Measurements from ENCODE around the gene FAM13A. TPM values are rescaled to one million over a fixed set of nuclear protein-coding genes. Genes with fewer than 3 reads are reported as not detected.

Gene FAM13A
- total and polyA plus RNA-seq, 2 of the 13 experiments (the other 11 are each of a cell fraction or from before 2014, with no cell fraction given): 1.2 to 36.2 TPM

DNA sequence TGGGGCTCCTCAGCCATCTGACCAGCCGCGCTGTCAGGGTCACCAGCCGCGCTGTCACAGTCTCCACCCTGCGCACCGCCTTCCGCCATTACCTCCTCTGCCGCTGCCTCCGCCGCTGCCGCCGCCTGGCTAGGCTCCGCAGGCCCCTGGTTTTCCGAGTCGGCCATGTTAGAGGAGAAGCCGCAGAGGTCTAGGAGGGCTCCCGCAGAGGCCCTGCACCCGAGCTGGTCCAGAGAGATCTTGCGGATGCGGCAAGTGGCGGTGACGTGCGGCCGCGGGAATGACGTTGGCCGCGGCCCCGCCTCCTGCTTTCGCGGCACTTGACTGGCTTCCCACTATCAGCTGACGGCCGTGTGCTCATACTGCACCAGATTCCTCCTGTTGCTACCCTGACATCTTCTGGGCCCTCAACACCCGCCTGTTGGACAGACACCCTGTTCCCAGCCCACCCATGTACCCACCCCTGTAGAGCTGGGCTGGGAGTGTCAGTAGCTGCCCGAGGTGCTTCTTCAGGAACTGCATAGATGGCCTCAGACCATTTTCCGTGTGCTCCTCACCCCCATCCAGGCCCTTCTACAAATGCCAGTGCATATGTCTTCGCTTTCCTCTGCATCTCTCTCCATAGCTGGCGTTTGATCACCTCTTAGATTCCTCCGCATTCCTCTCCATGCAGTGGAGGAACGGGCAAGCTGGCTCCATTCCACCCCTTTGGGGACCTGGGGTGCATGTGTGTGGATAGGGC, 359.2 kb downstream of the FAM13A start, which contains the start of gene NAP1L5 (continued):
- TF ChIP-seq ZHX2 (IDR thresholded peaks at IDR 0.05; ENCODE audit: low read depth) (peak; percentile 44; the same call in 1 of the 2 replicates), ZHX2 (CRISPR knock-in tag; IDR thresholded peaks at IDR 0.05; ENCODE audit: borderline replicate concordance) (no peak), ZNF772 (CRISPR knock-in tag; IDR thresholded peaks at IDR 0.05) (no peak), ZNF646 (CRISPR knock-in tag; IDR thresholded peaks at IDR 0.05) (no peak), FIP1L1 (IDR thresholded peaks at IDR 0.05; ENCODE audit: borderline replicate concordance, insufficient read depth, low read depth, low read length) (no peak), ZNF672 (CRISPR knock-in tag; IDR thresholded peaks at IDR 0.05) (no peak)
- TF ChIP-seq, protein P1, sequence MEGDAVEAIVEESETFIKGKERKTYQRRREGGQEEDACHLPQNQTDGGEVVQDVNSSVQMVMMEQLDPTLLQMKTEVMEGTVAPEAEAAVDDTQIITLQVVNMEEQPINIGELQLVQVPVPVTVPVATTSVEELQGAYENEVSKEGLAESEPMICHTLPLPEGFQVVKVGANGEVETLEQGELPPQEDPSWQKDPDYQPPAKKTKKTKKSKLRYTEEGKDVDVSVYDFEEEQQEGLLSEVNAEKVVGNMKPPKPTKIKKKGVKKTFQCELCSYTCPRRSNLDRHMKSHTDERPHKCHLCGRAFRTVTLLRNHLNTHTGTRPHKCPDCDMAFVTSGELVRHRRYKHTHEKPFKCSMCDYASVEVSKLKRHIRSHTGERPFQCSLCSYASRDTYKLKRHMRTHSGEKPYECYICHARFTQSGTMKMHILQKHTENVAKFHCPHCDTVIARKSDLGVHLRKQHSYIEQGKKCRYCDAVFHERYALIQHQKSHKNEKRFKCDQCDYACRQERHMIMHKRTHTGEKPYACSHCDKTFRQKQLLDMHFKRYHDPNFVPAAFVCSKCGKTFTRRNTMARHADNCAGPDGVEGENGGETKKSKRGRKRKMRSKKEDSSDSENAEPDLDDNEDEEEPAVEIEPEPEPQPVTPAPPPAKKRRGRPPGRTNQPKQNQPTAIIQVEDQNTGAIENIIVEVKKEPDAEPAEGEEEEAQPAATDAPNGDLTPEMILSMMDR (CRISPR knock-in tag; IDR thresholded peaks at IDR 0.05): no peak
- TF ChIP-seq, protein P2, sequence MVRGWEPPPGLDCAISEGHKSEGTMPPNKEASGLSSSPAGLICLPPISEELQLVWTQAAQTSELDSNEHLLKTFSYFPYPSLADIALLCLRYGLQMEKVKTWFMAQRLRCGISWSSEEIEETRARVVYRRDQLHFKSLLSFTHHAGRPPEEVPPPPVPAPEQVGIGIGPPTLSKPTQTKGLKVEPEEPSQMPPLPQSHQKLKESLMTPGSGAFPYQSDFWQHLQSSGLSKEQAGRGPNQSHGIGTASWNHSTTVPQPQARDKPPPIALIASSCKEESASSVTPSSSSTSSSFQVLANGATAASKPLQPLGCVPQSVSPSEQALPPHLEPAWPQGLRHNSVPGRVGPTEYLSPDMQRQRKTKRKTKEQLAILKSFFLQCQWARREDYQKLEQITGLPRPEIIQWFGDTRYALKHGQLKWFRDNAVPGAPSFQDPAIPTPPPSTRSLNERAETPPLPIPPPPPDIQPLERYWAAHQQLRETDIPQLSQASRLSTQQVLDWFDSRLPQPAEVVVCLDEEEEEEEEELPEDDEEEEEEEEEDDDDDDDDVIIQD (CRISPR knock-in tag; IDR thresholded peaks at IDR 0.05; ENCODE audit: low read depth): no peak
